Measurements from ENCODE around the gene MLX.
A peak's percentile ranks its signal among the peaks of the same experiment; 100 is the strongest.
"Not testable (repeated sequence)": the region's sequence is repeated elsewhere in the genome, so short reads cannot be mapped to it uniquely, and the experiment has no call there.

The MLX gene

GRCh38 chr17:42536372-42537155 is 30.3 kb upstream of the MLX start:
- DNase-seq = peak; percentile 84

GRCh38 chr17:42537156-42537805 is 29.6 kb upstream of the MLX start:
- DNase-seq = no peak

- DNase-seq = no peak
Observed at GRCh38 chr17:42537826-42538451, 29.0 kb upstream of the MLX start.

- DNase-seq = no peak
Observed at GRCh38 chr17:42538482-42538881, 28.4 kb upstream of the MLX start.

- not testable (repeated sequence) for DNase-seq
Observed at GRCh38 chr17:42540558-42540957, 26.3 kb upstream of the MLX start.

- peak; percentile 59 for DNase-seq
Observed at GRCh38 chr17:42541041-42541833, 25.7 kb upstream of the MLX start.

- DNase-seq = no peak
Observed at GRCh38 chr17:42543190-42544079, 23.5 kb upstream of the MLX start.

- no peak for DNase-seq
Observed at GRCh38 chr17:42544874-42545283, 22.0 kb upstream of the MLX start.

- DNase-seq = not testable (repeated sequence)
Observed at GRCh38 chr17:42545755-42546505, 21.0 kb upstream of the MLX start.

GRCh38 chr17:42547001-42547461 is 19.9 kb upstream of the MLX start:
- no peak for DNase-seq

GRCh38 chr17:42547698-42548069 is 19.2 kb upstream of the MLX start:
- no peak for DNase-seq

- DNase-seq = peak; percentile 92
Observed at GRCh38 chr17:42548070-42548837, 18.6 kb upstream of the MLX start.

- DNase-seq = no peak
Observed at GRCh38 chr17:42548993-42549755, 17.7 kb upstream of the MLX start.

- DNase-seq = not testable (repeated sequence)
Observed at GRCh38 chr17:42552736-42553135, 14.2 kb upstream of the MLX start, which contains the start of gene HSD17B1. Gene HSD17B1, plus strand, starts transcription at chr17:42552923. Its CDS starts 11 bp downstream, at chr17:42552934.

GRCh38 chr17:42553161-42553818 is 13.6 kb upstream of the MLX start:
- no peak for DNase-seq

- peak; percentile 24 for DNase-seq
Observed at GRCh38 chr17:42553866-42554249, 13.0 kb upstream of the MLX start.

GRCh38 chr17:42554250-42555121 is 12.4 kb upstream of the MLX start:
- DNase-seq = peak; percentile 85

GRCh38 chr17:42555122-42555622 is 11.7 kb upstream of the MLX start:
- DNase-seq = no peak
